ENCODE measurements around the gene TCF3. TPM values are rescaled to one million over a fixed set of nuclear protein-coding genes. Genes with fewer than 3 reads are reported as not detected.

The TCF3 gene
- total and polyA plus RNA-seq, 9 donors, result 17.0 to 85.3 (median 60.7) TPM

GRCh38 chr19:1618157-1619093 lies 34.0 kb downstream of the TCF3 start:
- TF ChIP-seq EP300 (IDR thresholded peaks at IDR 0.05) (no peak), CTCF (IDR thresholded peaks at IDR 0.05) (no peak), POLR2A (IDR thresholded peaks at IDR 0.05) (no peak)
- DNase-seq, result no peak
- Histone ChIP-seq H3K9me3 (no peaks in the 10 kb centered on the region), H3K27ac (no peak overlapping the region), H3K4me3 (no peak overlapping the region), H3K4me1 (ENCODE audit: insufficient read depth) (no peaks in the 10 kb centered on the region), H3K27me3 (no peaks in the 10 kb centered on the region), H3K36me3 (no peaks in the 10 kb centered on the region)
- WGBS, 3 donors, result 81 to 84% (median 83%) methylated on average over 23 to 24 of the region's 24 CpGs
- intact Hi-C loops (cut with DNase I), result no loop called here

DNA sequence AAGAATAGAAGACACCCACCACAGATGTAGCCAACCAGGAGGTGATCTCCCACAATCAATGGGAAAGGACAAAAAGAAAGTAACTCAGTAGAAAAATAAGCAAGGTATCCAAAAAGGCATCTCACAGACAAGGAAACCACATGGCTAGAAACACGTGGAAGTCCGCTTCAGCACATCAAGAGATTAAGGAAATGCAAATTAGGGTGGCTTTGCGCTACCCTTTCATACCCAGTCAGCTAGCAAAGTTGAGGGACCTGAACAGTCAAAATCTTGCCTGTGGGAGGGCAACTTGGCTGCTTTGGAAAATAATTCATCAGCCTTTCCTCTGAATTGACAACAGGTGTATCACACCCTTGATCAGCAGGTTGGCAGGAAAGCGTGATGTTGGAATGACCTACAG lies 35.5 kb downstream of the TCF3 start:
- H3K4me1 ChIP-seq (ENCODE audit: insufficient read depth), result no peaks in the 10 kb centered on the region
- H3K27me3 ChIP-seq, result no peaks in the 10 kb centered on the region
- H3K9me3 ChIP-seq, result no peaks in the 10 kb centered on the region
- H3K4me3 ChIP-seq, result no peak overlapping the region
- TF ChIP-seq POLR2A (IDR thresholded peaks at IDR 0.05), result no peak
- TF ChIP-seq CTCF (IDR thresholded peaks at IDR 0.05), result no peak
- no peak for TF ChIP-seq EP300 (IDR thresholded peaks at IDR 0.05)
- no peak overlapping the region for H3K27ac ChIP-seq
- DNase-seq, result no peak
- WGBS, 3 donors, result 69 to 73% (median 71%) methylated on average over 4 of the region's 4 CpGs
- intact Hi-C loops (cut with DNase I), result no loop called here
- H3K36me3 ChIP-seq, result no peaks in the 10 kb centered on the region

DNA sequence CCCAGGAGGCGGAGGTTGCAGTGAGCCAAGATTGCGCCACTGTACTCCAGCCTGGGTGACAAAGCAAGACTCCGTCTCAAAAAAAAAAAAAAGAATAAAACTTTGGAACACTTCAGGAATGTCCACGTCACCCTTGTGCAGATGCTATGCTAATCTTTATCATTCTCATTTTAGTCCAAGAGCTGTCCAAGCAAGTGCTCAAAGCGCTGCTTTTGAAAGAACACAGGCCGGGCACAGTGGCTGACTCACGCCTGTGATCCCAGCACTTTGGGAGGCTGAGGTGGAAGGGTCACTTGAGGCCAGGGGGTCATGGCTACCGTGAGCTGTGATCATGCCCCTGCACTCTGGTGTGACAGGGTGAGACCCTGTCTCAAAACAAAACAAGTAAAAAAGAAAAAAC lies 36.0 kb downstream of the TCF3 start:
- Histone ChIP-seq H3K27me3 (no peaks in the 10 kb centered on the region), H3K27ac (no peak overlapping the region), H3K36me3 (no peaks in the 10 kb centered on the region), H3K4me1 (ENCODE audit: insufficient read depth) (no peaks in the 10 kb centered on the region), H3K4me3 (no peak overlapping the region), H3K9me3 (no peaks in the 10 kb centered on the region)
- TF ChIP-seq CTCF (IDR thresholded peaks at IDR 0.05), result no peak
- TF ChIP-seq POLR2A (IDR thresholded peaks at IDR 0.05), result no peak
- no peak for TF ChIP-seq EP300 (IDR thresholded peaks at IDR 0.05)
- WGBS, 3 donors, result 68 to 76% (median 70%) methylated on average over 8 of the region's 8 CpGs
- intact Hi-C loops (cut with DNase I), result no loop called here
- DNase-seq, result no peak

GRCh38 chr19:1615156-1615765 lies 37.2 kb downstream of the TCF3 start:
- Histone ChIP-seq H3K4me1 (ENCODE audit: insufficient read depth) (no peaks in the 10 kb centered on the region), H3K27ac (no peak overlapping the region), H3K36me3 (no peaks in the 10 kb centered on the region), H3K4me3 (no peak overlapping the region), H3K27me3 (no peaks in the 10 kb centered on the region), H3K9me3 (no peaks in the 10 kb centered on the region)
- no peak for TF ChIP-seq EP300 (IDR thresholded peaks at IDR 0.05)
- no peak for TF ChIP-seq CTCF (IDR thresholded peaks at IDR 0.05)
- TF ChIP-seq POLR2A (IDR thresholded peaks at IDR 0.05), result no peak
- no peak for DNase-seq
- intact Hi-C loops (cut with DNase I), result no loop called here
- WGBS, 3 donors, result 86 to 89% (median 87%) methylated on average over 39 to 41 of the region's 41 CpGs
